Activated CD8-positive, alpha-beta memory T cell treated with anti-CD3 and anti-CD28 coated beads for 24 hours (primary cell): ENCODE results near the gene MYO15A.

Experiments used
- DNase-seq: peaks from one replicate; pipeline ENCODE4 v3.0.0-alpha.2; 2020

MYO15A gene

DNA sequence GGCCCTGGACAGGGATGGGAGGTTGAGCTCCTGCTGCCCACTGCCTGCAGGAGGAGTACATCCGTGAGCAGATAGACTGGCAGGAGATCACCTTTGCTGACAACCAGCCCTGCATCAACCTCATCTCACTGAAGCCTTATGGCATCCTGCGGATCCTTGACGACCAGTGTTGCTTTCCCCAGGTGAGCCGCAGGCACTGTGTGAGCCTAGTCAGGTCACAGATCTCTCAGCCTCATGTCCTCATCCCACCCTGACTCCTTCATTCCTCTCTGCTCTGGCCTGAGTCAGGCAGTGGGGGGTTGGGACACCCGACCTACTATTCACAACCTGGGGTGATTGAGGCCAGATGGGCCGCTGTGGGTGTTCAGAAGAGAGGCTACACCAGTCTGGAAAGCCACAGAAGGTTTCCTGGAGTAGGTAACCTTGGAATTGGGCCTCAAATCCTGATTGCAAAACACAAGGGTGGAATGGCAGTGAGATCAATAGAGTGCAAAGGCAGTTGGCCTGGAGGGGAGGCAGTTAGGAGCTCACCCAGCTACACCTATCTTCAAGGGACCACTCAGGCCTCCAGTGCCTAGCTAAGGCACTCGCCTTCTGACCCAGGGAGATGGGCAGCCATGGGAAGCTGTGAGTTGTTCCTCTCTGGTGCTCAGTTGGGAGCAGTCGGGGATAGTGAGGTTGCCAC lies 29.7 kb downstream of the MYO15A start:
- no peak for DNase-seq

DNA sequence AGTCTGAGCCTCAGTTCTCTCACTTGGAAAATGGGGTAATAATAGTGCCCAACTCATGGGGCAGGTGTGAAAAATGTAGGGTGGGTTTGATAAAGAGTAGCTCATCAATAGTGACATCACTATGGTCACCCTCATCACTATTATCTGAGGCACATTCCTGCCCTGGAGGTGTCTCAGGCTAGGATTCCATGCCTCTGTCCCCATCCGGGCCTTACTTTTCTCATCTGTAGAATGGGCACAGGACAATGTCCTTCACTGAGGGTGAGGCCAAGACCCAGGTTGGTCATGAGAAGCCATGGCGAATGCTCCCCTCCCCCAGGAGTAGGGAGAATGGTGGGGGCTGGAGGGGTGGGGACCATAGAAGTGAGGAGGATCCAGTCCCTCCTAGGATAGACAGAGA lies 30.5 kb downstream of the MYO15A start:
- no peak for DNase-seq

DNA sequence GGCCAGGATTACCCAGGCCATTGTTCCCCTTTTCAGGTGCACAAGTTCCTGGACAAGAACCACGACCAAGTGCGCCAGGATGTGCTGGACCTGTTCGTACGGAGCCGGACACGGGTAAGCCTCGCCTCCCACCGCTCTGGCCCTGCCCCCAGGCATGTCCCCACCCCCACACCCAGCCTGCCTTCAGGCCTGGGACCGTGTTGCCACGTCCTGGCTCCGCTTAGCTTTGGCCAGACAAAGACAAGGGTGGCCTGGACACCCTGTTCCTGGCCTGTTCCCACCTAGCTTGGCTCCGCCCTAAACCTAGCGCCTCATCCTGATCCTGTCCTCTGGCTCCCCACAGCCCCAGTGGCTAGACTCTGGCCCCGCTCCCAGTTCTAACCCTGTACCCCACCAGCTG lies 30.9 kb downstream of the MYO15A start:
- DNase-seq = no peak

DNA sequence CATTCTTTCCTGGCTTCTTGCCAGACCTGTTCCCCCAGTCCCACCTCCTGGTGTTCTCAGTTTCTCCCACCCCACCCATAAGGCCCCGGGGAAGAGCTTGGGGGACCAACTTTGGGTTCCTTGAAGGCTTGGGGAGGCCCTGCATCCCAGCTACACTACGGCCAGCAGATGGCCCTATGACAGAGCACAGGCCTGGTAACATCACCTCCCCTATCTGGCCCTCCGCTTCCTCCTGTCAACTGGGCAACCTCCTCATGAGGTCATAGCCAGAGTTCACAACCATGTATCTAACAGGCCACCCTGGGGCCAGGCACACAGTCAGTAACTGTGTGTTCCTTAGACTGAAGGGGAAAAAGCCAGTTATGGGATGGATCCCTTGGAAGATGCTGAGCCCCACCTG lies 31.4 kb downstream of the MYO15A start:
- DNase-seq = no peak

DNA sequence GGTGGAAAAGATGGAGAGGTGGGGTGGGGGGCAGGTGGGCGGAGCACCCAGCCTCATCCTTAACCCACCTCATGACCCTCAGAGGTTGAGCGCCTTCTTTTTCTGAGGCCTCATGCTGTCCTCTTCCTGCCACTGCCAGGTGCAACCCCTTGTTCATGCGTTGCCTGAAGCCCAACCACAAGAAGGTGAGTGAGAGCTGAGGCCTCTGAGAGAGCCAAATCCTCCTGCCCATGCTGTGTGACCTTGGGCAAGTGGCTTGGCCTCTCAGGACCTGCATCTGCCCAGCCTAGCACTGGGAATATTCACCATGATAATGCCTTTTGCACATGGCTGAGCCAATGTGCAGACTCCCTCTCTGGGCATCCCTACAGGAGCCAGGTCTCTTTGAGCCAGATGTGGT lies 32.1 kb downstream of the MYO15A start:
- no peak for DNase-seq

DNA sequence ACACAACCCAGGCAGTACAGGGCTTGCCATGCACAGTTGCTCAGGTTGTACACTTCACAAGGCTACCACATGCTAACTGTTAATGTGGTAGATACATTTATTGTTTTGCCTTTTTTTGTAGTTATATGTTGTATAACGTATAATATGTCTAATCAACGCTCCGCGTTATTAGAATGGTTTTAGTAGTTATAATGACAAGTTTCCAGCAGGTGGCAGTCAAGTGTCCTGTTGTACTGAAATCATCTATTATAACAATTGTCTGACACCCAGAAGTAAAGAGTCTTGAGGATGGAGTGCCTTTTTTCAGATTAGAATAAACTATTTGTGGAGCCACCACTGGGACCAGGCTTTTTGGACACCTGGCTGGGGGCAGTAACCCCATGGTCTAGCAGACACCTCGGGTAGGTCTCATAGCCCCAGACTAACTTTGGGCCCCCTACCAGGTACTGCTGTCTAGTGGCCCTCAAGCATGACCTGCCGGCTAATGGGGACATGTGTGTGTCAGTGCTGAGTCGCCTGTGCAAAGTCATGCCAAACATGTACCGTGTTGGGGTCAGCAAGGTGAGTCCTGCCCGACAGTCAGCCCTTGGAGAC lies 32.8 kb downstream of the MYO15A start:
- peak; percentile 64 for DNase-seq

DNA sequence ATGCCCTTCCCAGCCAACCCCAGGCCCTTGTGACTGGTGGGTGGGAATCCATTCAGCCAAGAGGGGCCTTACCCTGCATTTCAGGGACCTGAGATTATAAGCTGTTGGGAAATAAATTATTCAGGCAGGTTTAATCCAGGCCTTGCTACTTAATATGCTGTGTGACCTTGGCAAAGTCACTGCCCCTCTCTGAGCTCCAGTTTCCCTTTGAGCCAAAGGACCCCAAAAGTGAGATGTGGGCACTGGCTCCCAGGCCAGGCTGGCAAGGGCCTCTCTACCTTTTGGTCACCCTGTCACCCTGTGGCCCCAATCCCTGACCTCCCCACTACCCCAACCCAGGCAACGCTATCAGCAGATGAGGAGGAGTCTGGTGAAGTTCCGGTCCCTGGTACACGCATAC lies 33.9 kb downstream of the MYO15A start:
- no peak for DNase-seq

DNA sequence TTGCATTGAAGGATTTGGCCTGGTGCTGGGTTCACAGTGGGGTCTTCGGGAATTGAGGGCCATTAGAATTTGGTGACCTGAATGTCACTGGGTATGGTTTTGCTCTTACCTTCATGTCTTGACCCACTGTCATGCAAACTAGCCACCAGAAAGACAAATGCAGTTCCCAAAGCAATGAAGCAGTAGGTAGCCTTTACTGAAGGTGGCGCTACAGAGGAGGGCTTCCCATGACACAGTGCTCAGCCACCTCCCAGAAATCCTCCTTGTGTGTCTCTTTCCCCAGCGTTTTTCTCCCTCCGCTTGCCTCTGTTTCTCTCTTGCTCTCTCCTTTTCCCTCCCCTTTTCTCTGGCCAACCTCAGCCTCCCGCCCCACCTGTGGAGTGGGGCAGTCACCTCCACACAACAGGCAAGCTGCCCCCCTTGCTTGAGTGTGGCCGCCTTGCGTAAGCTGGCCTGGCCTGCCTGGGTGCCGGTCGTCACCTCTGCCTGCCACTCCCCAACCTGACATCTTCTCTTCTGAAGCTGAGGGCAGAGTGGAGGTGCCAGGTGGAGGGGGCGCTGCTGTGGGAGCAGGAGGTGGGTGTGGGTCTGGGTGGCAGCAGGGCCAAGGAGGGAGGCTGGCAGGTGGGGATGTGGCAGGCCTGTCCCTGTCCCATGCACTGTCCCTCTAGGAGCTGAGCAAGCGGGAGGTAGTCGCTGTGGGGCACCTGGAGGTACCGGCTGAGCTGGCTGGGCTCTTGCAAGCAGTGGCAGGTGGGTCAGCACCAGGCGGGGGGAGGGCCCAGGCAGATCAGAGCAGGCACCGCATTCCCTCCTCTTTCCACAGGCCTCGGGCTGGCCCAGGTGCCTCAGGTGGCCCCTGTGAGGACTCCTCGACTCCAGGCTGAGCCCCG lies 34.7 kb downstream of the MYO15A start:
- DNase-seq = no peak

DNA sequence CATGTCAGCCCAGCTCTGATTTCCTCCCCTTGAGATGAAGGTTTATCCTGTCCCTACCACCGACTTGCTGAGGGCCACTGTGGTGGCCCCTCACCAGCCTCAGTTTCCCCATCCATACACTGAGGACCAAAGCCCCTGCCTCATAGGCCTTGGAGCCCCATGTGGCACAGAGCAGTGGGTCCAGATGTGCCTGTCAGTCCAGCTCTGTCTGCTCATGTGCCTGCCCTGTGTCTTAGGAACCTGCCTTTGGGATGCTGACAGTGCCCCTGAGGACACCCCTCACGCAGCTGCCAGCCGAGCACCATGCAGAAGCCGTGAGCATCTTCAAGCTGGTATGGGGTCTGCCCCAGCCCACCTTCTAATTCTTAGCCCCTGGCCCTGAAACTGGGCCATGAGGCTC lies 35.7 kb downstream of the MYO15A start:
- DNase-seq = no peak

DNA sequence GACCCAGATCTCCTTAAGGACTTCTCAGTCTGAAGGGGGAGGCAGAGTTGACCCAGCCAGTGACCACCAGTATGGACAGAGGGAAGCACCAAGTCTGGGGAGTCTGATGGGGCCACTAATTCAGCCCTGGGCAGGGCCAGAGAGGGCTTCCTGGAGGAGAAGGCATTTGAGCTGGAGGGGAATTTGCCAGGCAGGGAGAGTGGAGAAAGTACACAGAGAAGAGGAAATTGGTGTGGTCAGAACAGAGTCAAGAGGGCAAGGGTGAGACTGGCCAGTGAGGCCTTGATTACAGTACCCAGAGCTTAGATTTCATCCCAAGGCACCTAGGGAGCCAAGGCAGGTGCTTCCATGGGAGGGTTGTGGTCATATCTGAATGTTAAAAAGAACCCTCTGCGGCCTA lies 36.3 kb downstream of the MYO15A start:
- DNase-seq = no peak

DNA sequence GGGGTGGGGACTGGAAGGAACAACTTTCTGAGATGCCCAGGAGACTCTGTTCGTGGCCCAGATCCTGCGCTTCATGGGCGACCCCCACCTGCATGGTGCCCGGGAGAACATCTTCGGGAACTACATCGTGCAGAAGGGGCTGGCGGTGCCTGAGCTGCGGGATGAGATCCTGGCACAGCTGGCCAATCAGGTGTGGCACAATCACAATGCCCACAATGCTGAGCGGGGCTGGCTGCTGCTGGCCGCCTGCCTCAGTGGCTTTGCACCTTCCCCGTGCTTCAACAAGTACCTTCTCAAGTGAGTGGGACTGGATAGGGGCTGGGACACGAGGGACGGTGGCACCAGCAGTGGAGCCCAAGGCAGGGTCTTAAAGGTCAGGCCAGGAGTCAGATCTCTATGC lies 37.3 kb downstream of the MYO15A start:
- no peak for DNase-seq

DNA sequence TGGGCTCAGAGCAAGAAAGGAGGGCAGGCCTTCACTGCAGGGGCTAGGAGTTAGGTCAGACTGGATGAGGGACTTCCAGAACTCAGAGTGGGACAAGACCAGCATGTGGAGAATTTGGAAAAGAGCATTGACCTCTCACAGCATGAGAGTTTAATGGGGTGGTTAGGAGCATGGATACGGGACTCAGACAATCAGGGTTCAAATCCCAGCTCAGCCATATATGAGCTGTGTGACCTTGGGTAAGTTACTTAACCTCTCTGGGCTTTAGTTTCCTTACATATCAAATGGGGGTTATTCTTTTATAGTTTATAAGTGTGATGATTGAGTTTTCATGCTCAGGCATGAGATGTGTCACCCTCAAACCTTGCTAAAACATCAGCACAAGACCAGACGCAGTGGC lies 37.7 kb downstream of the MYO15A start:
- no peak for DNase-seq

DNA sequence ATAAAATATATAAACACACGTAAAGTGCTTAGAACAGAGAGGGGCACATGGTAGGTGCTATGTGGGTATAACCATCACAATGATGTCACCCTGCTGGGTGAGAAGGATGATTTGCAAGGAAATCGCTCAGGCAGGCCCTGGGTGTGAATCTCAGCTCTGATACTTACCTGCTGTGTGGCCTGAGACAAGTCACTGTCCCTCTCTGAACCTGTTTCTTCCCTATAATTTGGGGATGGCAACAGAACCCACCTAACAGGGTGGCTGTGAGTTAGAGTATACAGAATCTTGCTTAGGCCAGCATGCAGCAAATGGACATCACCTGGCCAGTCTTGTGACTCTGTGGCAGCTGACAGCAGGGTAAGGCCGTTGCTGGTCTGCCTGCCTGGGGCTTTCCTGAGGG lies 38.4 kb downstream of the MYO15A start:
- DNase-seq = no peak

DNA sequence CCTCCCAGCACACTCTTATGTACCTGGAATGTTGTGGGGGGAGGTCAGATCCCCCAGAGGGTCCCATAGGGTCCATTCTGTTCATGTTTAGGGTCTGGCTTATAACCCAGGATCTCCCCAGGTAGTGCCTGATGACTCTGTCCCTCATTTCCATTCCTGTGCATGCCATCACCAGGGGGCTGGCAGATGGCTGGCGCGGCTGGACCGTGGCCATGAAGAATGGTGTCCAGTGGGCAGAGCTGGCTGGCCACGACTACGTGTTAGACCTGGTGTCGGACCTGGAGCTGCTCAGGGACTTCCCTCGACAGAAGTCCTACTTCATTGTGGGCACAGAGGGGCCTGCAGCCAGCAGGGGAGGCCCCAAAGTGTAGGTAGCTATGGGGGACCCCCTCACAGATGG lies 40.0 kb downstream of the MYO15A start:
- no peak for DNase-seq

DNA sequence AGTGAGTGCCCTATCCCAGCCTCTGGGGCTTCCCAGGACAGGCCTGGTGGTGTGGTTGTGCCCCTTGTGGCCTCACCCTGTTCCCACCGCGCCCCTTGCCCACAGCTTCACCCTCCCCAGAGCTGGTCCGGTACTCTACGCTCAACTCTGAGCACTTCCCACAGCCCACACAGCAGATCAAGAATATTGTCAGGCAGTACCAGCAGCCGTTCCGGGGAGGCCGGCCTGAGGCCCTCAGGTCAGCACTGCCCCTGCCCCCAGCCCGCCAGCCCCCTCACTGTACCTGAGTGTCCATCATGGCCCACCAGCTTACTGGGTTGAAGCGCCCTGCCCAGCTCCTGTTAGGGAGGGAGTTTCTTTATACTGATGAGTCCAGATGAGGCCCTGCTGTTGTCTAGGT lies 42.7 kb downstream of the MYO15A start:
- no peak for DNase-seq

DNA sequence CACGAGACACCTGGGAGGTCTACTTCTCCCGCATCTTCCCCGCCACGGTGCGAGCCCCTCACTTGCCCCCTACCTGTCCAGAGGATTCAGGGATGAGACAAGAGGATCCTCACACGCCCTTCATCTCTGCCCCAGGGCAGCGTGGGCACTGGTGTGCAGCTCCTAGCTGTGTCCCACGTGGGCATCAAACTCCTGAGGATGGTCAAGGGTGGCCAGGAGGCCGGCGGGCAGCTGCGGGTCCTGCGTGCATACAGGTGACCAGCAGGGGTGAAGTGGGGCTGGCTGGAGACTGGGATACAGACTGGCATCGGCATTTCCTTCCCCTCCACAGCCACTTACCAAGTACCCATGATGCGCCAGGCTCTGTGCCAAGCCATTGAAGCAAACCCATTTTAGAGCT lies 46.6 kb downstream of the MYO15A start:
- DNase-seq = no peak

DNA sequence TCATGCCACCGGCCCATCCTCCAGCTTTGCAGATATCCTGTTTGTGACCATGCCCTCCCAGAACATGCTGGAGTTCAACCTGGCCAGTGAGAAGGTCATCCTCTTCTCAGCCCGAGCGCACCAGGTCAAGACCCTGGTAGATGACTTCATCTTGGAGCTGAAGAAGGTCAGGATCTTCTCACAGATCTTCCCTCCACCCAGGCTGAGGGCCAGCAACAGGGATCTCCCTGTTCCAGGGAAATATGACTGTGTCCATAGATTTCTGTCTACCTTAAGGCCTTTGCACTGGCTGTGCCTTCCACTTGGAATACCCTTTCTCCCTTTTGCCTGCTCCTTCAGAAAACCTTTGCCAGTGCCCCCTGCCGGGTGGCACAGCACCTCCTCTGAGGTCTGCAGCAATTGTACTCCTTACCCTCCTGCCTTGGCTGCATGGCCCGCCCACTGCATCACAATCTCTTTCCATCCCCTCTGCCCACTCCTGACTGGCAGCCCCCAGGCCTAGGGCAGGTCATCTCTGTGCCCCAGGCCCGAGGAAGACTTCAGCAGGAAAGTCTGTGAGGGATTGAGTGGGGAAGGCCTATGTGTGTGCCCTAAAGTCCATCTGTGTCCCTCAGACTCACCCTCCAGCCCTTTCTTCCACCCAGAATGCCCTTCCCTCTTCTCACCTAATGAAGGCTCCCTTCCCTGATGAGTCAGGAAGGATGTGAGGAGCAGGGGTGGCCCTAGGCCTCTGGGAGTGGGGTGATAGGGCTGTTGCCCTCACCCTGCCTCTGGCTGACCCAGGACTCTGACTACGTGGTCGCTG lies 47.8 kb downstream of the MYO15A start:
- DNase-seq = no peak

DNA sequence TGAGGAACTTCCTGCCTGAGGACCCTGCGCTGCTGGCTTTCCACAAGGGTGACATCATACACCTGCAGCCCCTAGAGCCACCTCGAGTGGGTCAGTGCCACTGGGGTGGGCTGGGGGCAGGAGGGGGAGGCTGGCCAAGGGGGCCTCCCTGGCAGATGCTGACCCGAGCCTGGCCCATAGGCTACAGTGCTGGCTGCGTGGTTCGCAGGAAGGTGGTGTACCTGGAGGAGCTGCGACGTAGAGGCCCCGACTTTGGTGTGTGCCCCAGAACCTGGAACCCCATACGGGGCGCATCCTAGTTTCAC lies 48.4 kb downstream of the MYO15A start:
- no peak for DNase-seq

DNA sequence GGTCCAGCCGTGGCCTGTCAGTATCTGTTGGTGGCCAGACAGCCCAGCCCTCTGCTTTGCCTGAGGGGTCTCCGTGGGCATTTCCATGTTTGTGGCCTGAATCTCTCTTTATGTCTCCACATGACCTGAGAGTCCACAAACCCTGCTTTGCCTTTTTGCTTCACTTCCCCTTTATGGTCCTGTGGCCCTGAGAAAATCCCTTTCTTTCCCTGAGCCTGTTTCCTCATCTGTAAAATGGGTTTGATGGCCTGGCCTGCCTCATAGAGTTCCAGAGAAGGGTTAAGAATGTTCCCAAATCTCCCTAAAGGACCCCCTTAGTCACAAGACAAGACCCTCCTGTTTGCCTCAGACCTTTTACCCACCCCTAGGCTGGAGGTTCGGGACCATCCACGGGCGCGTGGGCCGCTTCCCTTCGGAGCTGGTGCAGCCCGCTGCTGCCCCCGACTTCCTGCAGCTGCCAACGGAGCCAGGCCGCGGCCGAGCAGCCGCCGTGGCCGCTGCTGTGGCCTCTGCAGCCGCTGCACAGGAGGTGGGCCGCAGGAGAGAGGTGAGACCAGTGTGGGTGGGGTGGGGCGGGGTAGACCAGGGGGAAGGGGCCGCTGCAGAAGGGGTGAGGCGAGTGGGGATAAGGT lies 48.9 kb downstream of the MYO15A start:
- no peak for DNase-seq

DNA sequence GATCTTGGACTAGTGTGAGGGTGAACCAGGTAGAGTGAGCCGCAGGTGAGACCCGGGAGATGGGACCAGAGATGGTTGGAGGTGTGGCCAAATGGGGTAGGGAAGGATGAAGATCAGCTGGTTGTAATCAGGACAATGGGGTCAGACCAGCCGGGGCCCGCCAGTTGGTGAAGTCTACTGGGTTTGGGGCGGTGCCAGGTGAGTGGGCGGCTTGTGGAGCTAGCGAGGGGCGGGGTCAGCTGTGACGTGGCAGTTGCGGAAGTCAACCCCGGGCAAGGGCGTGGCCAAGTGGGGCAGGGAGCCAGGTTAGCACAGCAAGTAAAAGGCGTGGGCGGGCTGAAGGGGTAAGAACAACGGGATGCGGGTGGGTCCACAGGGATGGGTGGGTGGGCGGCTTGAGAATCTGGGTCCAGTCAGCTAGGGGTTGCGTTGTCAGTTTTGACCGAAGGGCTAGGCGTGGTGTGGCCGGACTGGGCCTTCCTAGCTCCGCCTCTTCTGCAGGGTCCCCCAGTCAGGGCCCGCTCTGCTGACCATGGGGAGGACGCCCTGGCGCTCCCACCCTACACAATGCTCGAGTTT lies 49.6 kb downstream of the MYO15A start:
- peak; percentile 98 for DNase-seq

DNA sequence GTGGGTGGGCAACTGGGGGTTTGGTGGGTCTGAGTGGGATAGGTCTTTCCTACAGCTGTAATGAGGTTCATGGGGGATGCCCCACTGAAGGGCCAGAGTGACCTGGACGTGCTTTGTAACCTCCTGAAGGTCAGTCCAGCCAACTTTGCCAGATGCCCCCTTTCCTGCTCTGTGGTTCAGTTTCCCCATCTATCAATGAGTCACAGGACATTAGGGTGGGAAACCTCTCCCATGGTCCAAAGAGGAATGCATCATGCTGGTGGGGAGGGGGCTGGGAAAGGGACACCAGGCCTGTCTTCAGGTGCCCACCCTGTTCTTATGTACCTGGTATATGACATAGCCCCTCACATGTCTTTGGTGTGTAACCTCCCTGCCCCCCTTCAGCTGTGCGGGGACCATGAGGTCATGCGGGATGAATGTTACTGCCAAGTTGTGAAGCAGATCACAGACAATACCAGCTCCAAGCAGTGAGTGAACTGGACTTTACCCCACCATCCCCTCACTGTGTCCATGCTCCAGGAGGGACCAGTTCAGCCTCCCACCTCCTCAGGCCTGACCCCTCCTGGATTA lies 51.1 kb downstream of the MYO15A start:
- no peak for DNase-seq

DNA sequence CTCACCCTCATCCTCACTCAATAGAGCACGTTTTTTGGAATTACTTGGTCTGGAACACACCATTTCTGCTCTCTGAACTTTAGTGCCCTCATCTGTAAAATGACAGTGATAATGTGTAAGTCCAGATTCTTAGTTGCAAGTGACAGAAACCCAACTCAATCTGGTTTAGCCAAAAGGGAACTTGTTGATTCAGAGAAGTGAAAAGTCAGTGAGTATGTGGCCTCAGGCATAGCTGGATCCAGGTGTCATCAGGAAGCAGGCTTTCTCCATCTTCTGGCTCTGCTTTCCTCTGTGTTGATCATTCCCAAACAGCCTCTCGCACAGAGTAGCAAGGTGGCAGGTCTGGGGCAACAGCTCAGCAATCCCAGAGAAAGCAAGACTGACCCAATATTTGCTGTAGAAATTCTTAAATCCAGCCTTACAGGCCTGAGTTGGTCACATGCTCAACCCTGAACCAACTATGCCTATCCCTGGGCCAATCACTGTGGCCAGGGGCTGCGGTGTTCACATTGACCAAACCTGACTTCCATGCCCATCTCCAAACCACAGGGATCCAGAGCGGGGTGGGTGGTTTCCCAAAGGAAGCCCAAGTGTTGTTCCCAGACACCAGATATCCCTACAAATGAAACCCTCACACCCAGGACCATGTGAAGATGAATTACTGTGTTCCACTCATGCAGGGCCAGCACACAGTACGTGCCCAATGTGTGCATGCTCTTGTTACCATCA lies 51.7 kb downstream of the MYO15A start:
- no peak for DNase-seq
